Camera-type eye (tissue), 1 donor: Measurements from ENCODE around the gene HCAR1. TPM values are rescaled to one million over a fixed set of nuclear protein-coding genes. Genes with fewer than 3 reads are reported as not detected.

Source experiments
- total RNA-seq: library from RNA; depleted of rRNA; stranded (reverse); fragments of >200 nt; gene quantifications from one replicate; pipeline ENCODE4 v1.2.3, GENCODE V29; 2014

The HCAR1 gene
- total RNA-seq, result 0.99 TPM

GRCh38 chr12:122730215-122731014 lies at the start of gene HCAR1:
HCAR1 (minus strand) TSS chr12:122730844; CDS start chr12:122730339, 505 bp downstream.

GRCh38 chr12:122752464-122753318 lies 22.0 kb upstream of the HCAR1 start, which contains the start of gene DENR:
DENR (plus strand) TSS chr12:122752824; CDS start chr12:122753702, 878 bp downstream.

GRCh38 chr12:122716658-122717057 lies 14.0 kb downstream of the HCAR1 start, which contains the start of gene HCAR3:
HCAR3 (minus strand) TSS chr12:122716811; CDS start chr12:122716737, 74 bp downstream.

GRCh38 chr12:122702890-122703611 lies 27.6 kb downstream of the HCAR1 start, which contains the start of gene HCAR2:
HCAR2 (minus strand) TSS chr12:122703357; CDS start chr12:122703283, 74 bp downstream.

Other genes with a start within 250 kb of the HCAR1 start
- 47.8 TPM for gene ZCCHC8, start 229.9 kb downstream of the HCAR1 start, total RNA-seq
- gene RSRC2, start 203.9 kb downstream of the HCAR1 start, total RNA-seq, result 138 TPM
- gene KNTC1, start 203.6 kb downstream of the HCAR1 start, total RNA-seq, result 46.3 TPM
- gene HCAR2, start 27.5 kb downstream of the HCAR1 start, total RNA-seq, result 2.1 TPM
- 2.1 TPM for gene HCAR3, start 14.0 kb downstream of the HCAR1 start, total RNA-seq
- gene DENR, start 22.0 kb upstream of the HCAR1 start, total RNA-seq, result 49.5 TPM
- 2.1 TPM for gene CCDC62, start 43.7 kb upstream of the HCAR1 start, total RNA-seq
- 31.0 TPM for gene HIP1R, start 104.6 kb upstream of the HCAR1 start, total RNA-seq
- gene VPS37B, start 165.3 kb upstream of the HCAR1 start, total RNA-seq, result 46.1 TPM
- gene ABCB9, start 235.6 kb upstream of the HCAR1 start, total RNA-seq, result 16.9 TPM
- gene OGFOD2, start 244.4 kb upstream of the HCAR1 start, total RNA-seq, result 16.9 TPM
- 62.0 TPM for gene ARL6IP4, start 249.8 kb upstream of the HCAR1 start, total RNA-seq